Mesendoderm (in vitro differentiated cells): ENCODE data around the gene SHMT2.

Experiments used
- DNase-seq: peaks from one replicate; pipeline ENCODE4 v3.0.0; 2013
- H2AK5ac ChIP-seq: 2 replicates; pipeline ENCODE4 v1.6.1; 2013; ENCODE audit warnings: low read length, inconsistent platforms
- H2BK120ac ChIP-seq: 2 replicates; pipeline ENCODE4 v1.6.1; 2013; ENCODE audit warnings: low read depth, mild to moderate bottlenecking, low read length, moderate library complexity, mixed read lengths
- H2BK15ac ChIP-seq: replicated peaks from 2 replicates; pipeline ENCODE4 v1.6.1; 2013; ENCODE audit warnings: low read depth, mild to moderate bottlenecking, moderate library complexity
- H2BK5ac ChIP-seq: 2 replicates; pipeline ENCODE4 v1.6.1; 2013; ENCODE audit warnings: low read length, inconsistent platforms
- H3K18ac ChIP-seq: 2 replicates; pipeline ENCODE4 v1.6.1; 2013; ENCODE audit warnings: mild to moderate bottlenecking, low read length, mixed read lengths
- H3K23ac ChIP-seq: one replicate; pipeline ENCODE4 v1.6.1; 2013; ENCODE audit warnings: low read length
- H3K27ac ChIP-seq: 2 replicates; pipeline ENCODE4 v1.5.1; 2013; ENCODE audit warnings: low read depth, mild to moderate bottlenecking, inconsistent platforms, low read length, moderate library complexity
- H3K27me3 ChIP-seq: 2 replicates; pipeline ENCODE4 v1.6.1; 2013; ENCODE audit warnings: low read length, control low read depth, mild to moderate bottlenecking, inconsistent platforms; ENCODE audit not compliant: insufficient read depth, poor library complexity
- H3K36me3 ChIP-seq: 2 replicates; pipeline ENCODE4 v1.6.1; 2013; ENCODE audit warnings: low read length, inconsistent platforms; ENCODE audit not compliant: control insufficient read depth, insufficient read depth
- H3K4ac ChIP-seq: one replicate; pipeline ENCODE4 v1.6.1; 2013; ENCODE audit warnings: low read depth, mild to moderate bottlenecking, low read length, moderate library complexity
- H3K4me1 ChIP-seq: 2 replicates; pipeline ENCODE4 v1.6.1; 2013; ENCODE audit warnings: low read depth, low read length, inconsistent platforms; ENCODE audit not compliant: control insufficient read depth
- H3K4me2 ChIP-seq: 2 replicates; pipeline ENCODE4 v1.6.1; 2013; ENCODE audit warnings: low read length
- H3K4me3 ChIP-seq: 2 replicates; pipeline ENCODE4 v1.5.1; 2013; ENCODE audit warnings: mild to moderate bottlenecking, low read length
- H3K56ac ChIP-seq: one replicate; pipeline ENCODE4 v1.6.1; 2013; ENCODE audit warnings: low read length
- H3K79me1 ChIP-seq: 2 replicates; pipeline ENCODE4 v1.6.1; 2013; ENCODE audit warnings: low read length, inconsistent platforms
- H3K79me2 ChIP-seq: 2 replicates; pipeline ENCODE4 v1.6.1; 2013; ENCODE audit warnings: mild to moderate bottlenecking, low read length; ENCODE audit not compliant: control insufficient read depth, insufficient read depth
- H3K9ac ChIP-seq: 2 replicates; pipeline ENCODE4 v1.6.1; 2013; ENCODE audit warnings: low read length, inconsistent platforms
- H4K5ac ChIP-seq: one replicate; pipeline ENCODE4 v1.6.1; 2013; ENCODE audit warnings: low read length
- H4K8ac ChIP-seq: one replicate; pipeline ENCODE4 v1.6.1; 2013; ENCODE audit warnings: low read depth, mild to moderate bottlenecking, control low read depth, low read length, moderate library complexity
- WGBS: extraction: QIAGEN DNeasy Blood & Tissue Kit; methylation state at CpG from one replicate; pipeline ENCODE4 v1.1.7; 2013; ENCODE audit warnings: low lambda C conversion rate, missing lambda C conversion rate; ENCODE audit not compliant: insufficient coverage; ENCODE audit errors: extremely low coverage; 5-methylcytosine and 5-hydroxymethylcytosine counted together

Gene SHMT2

GRCh38 chr12:57250956-57251355, 21.4 kb downstream of the SHMT2 start, which contains the start of gene STAC3:
Gene STAC3 (minus strand): TSS chr12:57251187. CDS start chr12:57249636, 1,551 bp downstream.
- no peak within 1 kb of the TSS for H4K5ac ChIP-seq

GRCh38 chr12:57254506-57255280, 25.2 kb downstream of the SHMT2 start:
- Histone ChIP-seq H3K4ac (no peak overlapping the region), H3K4me2 (no peak overlapping the region), H3K9ac (no peak overlapping the region), H3K79me2 (no peaks in the 10 kb centered on the region), H3K79me1 (no peaks in the 10 kb centered on the region), H3K4me3 (no peak overlapping the region), H3K36me3 (peaks cover 2% of the 10 kb centered on the region), H2BK15ac (no peak overlapping the region), H3K18ac (no peak overlapping the region), H3K4me1 (no peaks in the 10 kb centered on the region), H2AK5ac (no peak overlapping the region), H3K27me3 (no peaks in the 10 kb centered on the region), H3K56ac (no peak overlapping the region), H4K8ac (no peak overlapping the region), H3K23ac (no peak overlapping the region), H4K5ac (no peak overlapping the region), H2BK5ac (no peak overlapping the region), H3K27ac (no peak overlapping the region), H2BK120ac (no peak overlapping the region)
- WGBS, result no CpG with 5 or more reads among the region's 14 CpGs
- DNase-seq, result no peak

More at GRCh38 chr12:57250956-57251355, 21.4 kb downstream of the SHMT2 start, which contains the start of gene STAC3:
- Histone ChIP-seq H3K4me1 (no peaks in the 10 kb centered on the region), H3K4ac (no peak within 1 kb of the TSS), H3K4me3 (no peak within 1 kb of the TSS), H3K56ac (no peak within 1 kb of the TSS), H2BK5ac (no peak within 1 kb of the TSS), H2BK15ac (no peak within 1 kb of the TSS), H3K4me2 (no peak within 1 kb of the TSS), H4K8ac (no peak within 1 kb of the TSS), H2AK5ac (no peak within 1 kb of the TSS), H3K18ac (no peak within 1 kb of the TSS), H3K27ac (no peak within 1 kb of the TSS), H3K9ac (no peak within 1 kb of the TSS), H3K79me1 (no peaks in the 10 kb centered on the region), H3K23ac (no peak within 1 kb of the TSS), H3K36me3 (no peaks in the 10 kb centered on the region), H3K27me3 (no peaks in the 10 kb centered on the region), H2BK120ac (no peak within 1 kb of the TSS), H3K79me2 (no peaks in the 10 kb centered on the region)
- no CpG with 5 or more reads among the region's 7 CpGs for WGBS
- no peak for DNase-seq

GRCh38 chr12:57255916-57256315, 26.4 kb downstream of the SHMT2 start:
- Histone ChIP-seq H4K5ac (no peak overlapping the region), H2AK5ac (no peak overlapping the region), H2BK120ac (no peak overlapping the region), H3K79me1 (no peaks in the 10 kb centered on the region), H3K18ac (no peak overlapping the region), H3K27me3 (no peaks in the 10 kb centered on the region), H3K4ac (no peak overlapping the region), H3K36me3 (peaks cover 2% of the 10 kb centered on the region), H3K79me2 (no peaks in the 10 kb centered on the region), H3K4me1 (no peaks in the 10 kb centered on the region), H3K4me3 (no peak overlapping the region), H3K23ac (no peak overlapping the region), H2BK5ac (no peak overlapping the region), H2BK15ac (no peak overlapping the region), H3K4me2 (no peak overlapping the region), H3K56ac (no peak overlapping the region), H3K27ac (no peak overlapping the region), H4K8ac (no peak overlapping the region), H3K9ac (no peak overlapping the region)
- WGBS, result no CpG with 5 or more reads among the region's 6 CpGs
- no peak for DNase-seq

- no peak overlapping the region for H3K18ac ChIP-seq
- H3K27ac ChIP-seq, result no peak overlapping the region
- no peak for DNase-seq
- H3K4me1 ChIP-seq, result no peaks in the 10 kb centered on the region
- no peaks in the 10 kb centered on the region for H3K79me2 ChIP-seq
- H3K4ac ChIP-seq, result no peak overlapping the region
- peaks cover 2% of the 10 kb centered on the region for H3K36me3 ChIP-seq
- no peak overlapping the region for H2BK5ac ChIP-seq
- H3K56ac ChIP-seq, result no peak overlapping the region
- no peak overlapping the region for H4K8ac ChIP-seq
- H3K23ac ChIP-seq, result no peak overlapping the region
- H3K27me3 ChIP-seq, result no peaks in the 10 kb centered on the region
- H3K4me3 ChIP-seq, result no peak overlapping the region
- WGBS, result no CpG with 5 or more reads among the region's 6 CpGs
- no peak overlapping the region for H2BK15ac ChIP-seq
- H3K4me2 ChIP-seq, result no peak overlapping the region
- no peak overlapping the region for H3K9ac ChIP-seq
- no peak overlapping the region for H2AK5ac ChIP-seq
- no peaks in the 10 kb centered on the region for H3K79me1 ChIP-seq
- no peak overlapping the region for H2BK120ac ChIP-seq
- H4K5ac ChIP-seq, result no peak overlapping the region
These were observed 29.8 kb downstream of the SHMT2 start for GRCh38 chr12:57258977-57259970.

GRCh38 chr12:57260366-57260765, 30.9 kb downstream of the SHMT2 start:
- DNase-seq, result no peak

More at GRCh38 chr12:57260366-57260765, 30.9 kb downstream of the SHMT2 start:
- Histone ChIP-seq H3K4me1 (no peaks in the 10 kb centered on the region), H3K36me3 (peaks cover 2% of the 10 kb centered on the region), H3K4me3 (no peak overlapping the region), H3K23ac (no peak overlapping the region), H3K56ac (no peak overlapping the region), H4K8ac (no peak overlapping the region), H2BK5ac (no peak overlapping the region), H4K5ac (no peak overlapping the region), H3K9ac (no peak overlapping the region), H3K4me2 (no peak overlapping the region), H2BK15ac (no peak overlapping the region), H3K79me1 (no peaks in the 10 kb centered on the region), H3K79me2 (no peaks in the 10 kb centered on the region), H3K27ac (no peak overlapping the region), H2BK120ac (no peak overlapping the region), H2AK5ac (no peak overlapping the region), H3K18ac (no peak overlapping the region), H3K27me3 (no peaks in the 10 kb centered on the region), H3K4ac (no peak overlapping the region)
- no CpG with 5 or more reads among the region's 4 CpGs for WGBS
